T-cell (primary cell): ENCODE results near the gene POFUT2. TPM values are rescaled to one million over a fixed set of nuclear protein-coding genes. Genes with fewer than 3 reads are reported as not detected.
"Not testable (repeated sequence)": the region's sequence is repeated elsewhere in the genome, so short reads cannot be mapped to it uniquely, and the experiment has no call there.

ENCODE experiments used
- ATAC-seq, 4 experiments: fragments of 200-7000 bp in 3 of 4; fragments of 150-1000 bp in 1 of 4; cut with Tn5 transposase; replicated peaks in 1 of 4; 1 replicate in 3 of 4; 2 replicates in 1 of 4; pipeline ENCODE4 v1.10.0; 2021; ENCODE audit warnings: moderate library complexity in 3 of 4, mild to moderate bottlenecking in 2 of 4, moderate number of reproducible peaks in 1 of 4
- CTCF ChIA-PET, 2 donors: fragments of 300-600 bp; sonication (Branson Sonifier 250); formaldehyde crosslinking; loops; one replicate each; lab custom pipeline; 2022; ENCODE audit warnings: antibody characterized with exemption in 2 of 2; lab: Charles Lee
- POLR2A ChIA-PET, 2 donors: fragments of 300-600 bp; sonication (Branson Sonifier 250); formaldehyde crosslinking; loops; one replicate each; lab custom pipeline; 2022; ENCODE audit warnings: antibody characterized with exemption in 2 of 2; lab: Charles Lee
- DNase-seq, 35 experiments: peaks; one replicate each; pipeline versions ENCODE4 v3.0.0 to v3.0.0-alpha.2; 2013 to 2023
- H3K27ac ChIP-seq: one replicate; pipeline ENCODE4 v1.5.1; 2013; ENCODE audit warnings: low read length
- H3K27me3 ChIP-seq, 2 experiments: replicated peaks in 1 of 2; 1 replicate in 1 of 2; 2 replicates in 1 of 2; pipeline versions ENCODE4 v1.6.1 to v1.7.0; 2013; ENCODE audit warnings: low read length in 1 of 2, mixed read lengths in 1 of 2; ENCODE audit not compliant: control insufficient read depth in 2 of 2, insufficient read depth in 2 of 2; ENCODE audit errors: extremely low read depth in 1 of 2
- H3K36me3 ChIP-seq, 2 donors: 1 replicate in 1 of 2; 2 replicates in 1 of 2; pipeline versions ENCODE4 v1.6.1 to v1.7.0; 2013; ENCODE audit warnings: low read length in 1 of 2; ENCODE audit not compliant: control insufficient read depth in 2 of 2, insufficient read depth in 1 of 2; ENCODE audit errors: extremely low read depth in 1 of 2
- H3K4me1 ChIP-seq, 2 experiments: 1 replicate in 1 of 2; 2 replicates in 1 of 2; pipeline versions ENCODE4 v1.6.1 to v1.7.0; 2013; ENCODE audit warnings: low read length in 2 of 2, mixed read lengths in 1 of 2; ENCODE audit not compliant: insufficient read depth in 2 of 2, control insufficient read depth in 1 of 2; ENCODE audit errors: extremely low read depth in 1 of 2
- H3K4me3 ChIP-seq, 2 donors: 1 replicate in 1 of 2; 2 replicates in 1 of 2; pipeline versions ENCODE4 v1.5.1 to v1.7.0; 2013; ENCODE audit warnings: mild to moderate bottlenecking in 2 of 2, low read length in 1 of 2, moderate library complexity in 1 of 2; ENCODE audit not compliant: control insufficient read depth in 1 of 2; ENCODE audit errors: extremely low read depth in 1 of 2
- H3K9me3 ChIP-seq: 2 replicates; pipeline ENCODE4 v1.7.0; 2013
- H3K27ac Mint-ChIP-seq, 2 donors: one replicate each; pipeline ENCODE4 v1.8.0; 2020 to 2021; ENCODE audit warnings: mild to moderate bottlenecking in 2 of 2, mixed read lengths in 2 of 2
- H3K27me3 Mint-ChIP-seq, 2 donors: one replicate each; pipeline ENCODE4 v1.8.0; 2021 to 2022; ENCODE audit warnings: mixed read lengths in 2 of 2
- H3K36me3 Mint-ChIP-seq: one replicate; pipeline ENCODE4 v1.8.0; 2021; ENCODE audit warnings: mixed read lengths
- H3K4me1 Mint-ChIP-seq, 3 donors: one replicate each; pipeline ENCODE4 v1.8.0; 2020 to 2022; ENCODE audit warnings: mixed read lengths in 3 of 3, mild to moderate bottlenecking in 1 of 3
- H3K4me3 Mint-ChIP-seq, 3 donors: one replicate each; pipeline ENCODE4 v1.8.0; 2020 to 2022; ENCODE audit warnings: mild to moderate bottlenecking in 3 of 3, mixed read lengths in 3 of 3, moderate library complexity in 3 of 3
- H3K9me3 Mint-ChIP-seq, 3 donors: one replicate each; pipeline ENCODE4 v1.8.0; 2020 to 2022; ENCODE audit warnings: mixed read lengths in 3 of 3
- WGBS: methylation state at CpG from one replicate; pipeline ENCODE4 v1.1.5; 2013; ENCODE audit warnings: missing lambda C conversion rate; ENCODE audit not compliant: insufficient coverage; 5-methylcytosine and 5-hydroxymethylcytosine counted together
- total RNA-seq, 35 experiments: library from RNA in 6 of 35; stranded (reverse) in 6 of 35; fragments of 120-200 nt in 1 of 35; gene quantifications; one replicate each; pipeline versions ENCODE4 v1.2.1 to v1.2.4 and lab custom pipeline; 2013 to 2026

Gene POFUT2
- total RNA-seq, 5 donors from 2014 or later (not counting 1 experiment from before 2014, with no cell fraction given), result 43.0 to 51.3 (median 44.6) TPM

DNA sequence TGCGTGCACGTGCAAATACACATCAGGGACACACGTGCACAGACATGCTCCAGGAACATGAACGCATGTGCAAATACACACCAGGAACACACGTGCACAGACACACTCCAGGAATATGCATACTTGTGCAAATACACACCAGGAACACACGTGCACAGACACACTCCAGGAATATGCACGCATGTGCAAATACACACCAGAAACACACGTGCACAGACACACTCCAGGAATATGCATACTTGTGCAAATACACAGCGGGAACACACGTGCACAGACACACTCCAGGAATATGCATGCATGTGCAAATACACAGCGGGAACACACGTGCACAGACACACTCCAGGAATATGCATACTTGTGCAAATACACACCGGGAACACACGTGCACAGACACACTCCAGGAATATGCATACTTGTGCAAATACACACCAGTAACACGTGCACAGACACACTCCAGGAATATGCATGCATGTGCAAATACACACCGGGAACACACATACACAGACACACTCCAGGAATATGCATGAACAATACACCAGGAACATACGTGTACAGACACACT is 20.0 kb upstream of the POFUT2 start:
- H3K36me3 ChIP-seq, H3K4me3 ChIP-seq, H3K4me3 Mint-ChIP-seq, ATAC-seq, H3K27ac Mint-ChIP-seq, DNase-seq, POLR2A ChIA-PET, H3K9me3 Mint-ChIP-seq, H3K36me3 Mint-ChIP-seq, H3K27ac ChIP-seq, H3K27me3 Mint-ChIP-seq, H3K9me3 ChIP-seq: not testable (repeated sequence)
- Histone ChIP-seq H3K4me1 (peaks cover 0 to 42% of the 10 kb centered on the region in 2 experiments), H3K27me3 (peaks cover 0 to 47% of the 10 kb centered on the region in 2 experiments)
- WGBS, result 91% methylated on average over 17 of the region's 17 CpGs
- CTCF ChIA-PET, result interaction anchor here (0.5 to 0.6 kb wide), 2 partner anchors 53 to 456 kb away, joined by 4 to 6 read pairs; no protein-coding TSS in a partner anchor
- peaks cover 15 to 49% (median 21%) of the 10 kb centered on the region in 3 donors for H3K4me1 Mint-ChIP-seq

- no peak overlapping the region for H3K27ac ChIP-seq
- no peaks in the 10 kb centered on the region for H3K9me3 ChIP-seq
- Mint-ChIP-seq H3K27me3 (peaks cover 0 to 5% of the 10 kb centered on the region in 2 donors), H3K9me3 (no peaks in the 10 kb centered on the region), H3K36me3 (no peaks in the 10 kb centered on the region), H3K4me3 (no peak overlapping the region), H3K27ac (no peak overlapping the region), H3K4me1 (peaks cover 15 to 55% (median 22%) of the 10 kb centered on the region in 3 donors)
- ATAC-seq (no peak), DNase-seq (no peak)
- ChIA-PET POLR2A (no interaction called here), CTCF (interaction anchor here in 1 of 2 donors (0.6 kb wide), 1 partner anchor 457 kb away, joined by 4 read pairs; no protein-coding TSS in a partner anchor)
- WGBS, result 90% methylated on average over 27 of the region's 33 CpGs
- peaks cover 0 to 47% of the 10 kb centered on the region in 2 experiments for H3K27me3 ChIP-seq
- peaks cover 0 to 49% of the 10 kb centered on the region in 2 experiments for H3K4me1 ChIP-seq
- H3K36me3 ChIP-seq, result no peaks in the 10 kb centered on the region
- H3K4me3 ChIP-seq, result no peak overlapping the region
Measured at GRCh38 chr21:45306832-45307571, 19.3 kb upstream of the POFUT2 start.

DNA sequence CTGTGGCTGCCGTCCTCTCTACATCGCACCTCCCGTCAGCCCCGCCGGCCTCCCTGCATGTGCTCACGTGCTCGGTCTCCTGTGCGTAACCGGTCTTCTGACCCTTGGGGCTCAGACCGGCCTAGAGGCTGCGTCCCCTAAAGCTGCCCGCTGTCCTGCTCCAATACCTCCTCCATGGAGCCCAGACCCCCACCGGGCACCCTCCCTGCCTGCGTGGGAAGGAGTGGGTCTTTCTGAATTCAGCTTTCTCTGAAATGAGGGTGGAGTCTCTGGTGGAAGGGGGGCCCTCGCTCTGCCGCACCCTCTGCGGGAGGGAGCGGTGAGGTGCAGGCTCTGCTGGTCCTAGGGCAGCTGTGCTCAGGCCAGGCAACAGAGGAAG is 18.7 kb upstream of the POFUT2 start:
- Mint-ChIP-seq H3K4me3 (no peak overlapping the region), H3K27me3 (peaks cover 0 to 3% of the 10 kb centered on the region in 2 donors), H3K9me3 (no peaks in the 10 kb centered on the region), H3K27ac (peak overlapping the region in 1 of 2 donors; percentile 27), H3K4me1 (peaks cover 15 to 58% (median 24%) of the 10 kb centered on the region in 3 donors), H3K36me3 (no peaks in the 10 kb centered on the region)
- H3K36me3 ChIP-seq, result no peaks in the 10 kb centered on the region
- no peak for DNase-seq
- no peak overlapping the region for H3K4me3 ChIP-seq
- 96% methylated on average over 14 of the region's 18 CpGs for WGBS
- no peaks in the 10 kb centered on the region for H3K9me3 ChIP-seq
- peaks cover 0 to 54% of the 10 kb centered on the region in 2 experiments for H3K4me1 ChIP-seq
- POLR2A ChIA-PET, result no interaction called here
- H3K27me3 ChIP-seq, result peaks cover 0 to 47% of the 10 kb centered on the region in 2 experiments
- ATAC-seq, result no peak
- CTCF ChIA-PET, result no interaction called here
- H3K27ac ChIP-seq, result no peak overlapping the region

- ChIA-PET POLR2A (no interaction called here), CTCF (interaction anchor here in 1 of 2 donors (0.6 kb wide), 1 partner anchor 580 kb away, joined by 4 read pairs; no protein-coding TSS in a partner anchor)
- no peaks in the 10 kb centered on the region for H3K36me3 ChIP-seq
- no peak overlapping the region for H3K4me3 ChIP-seq
- ATAC-seq (no peak), DNase-seq (no peak)
- H3K27me3 ChIP-seq, result peaks cover 0 to 47% of the 10 kb centered on the region in 2 experiments
- Mint-ChIP-seq H3K4me3 (no peak overlapping the region), H3K36me3 (no peaks in the 10 kb centered on the region), H3K27ac (peak overlapping the region; percentile 76 to 93), H3K27me3 (peaks cover 0 to 3% of the 10 kb centered on the region in 2 donors), H3K4me1 (peaks cover 15 to 62% (median 24%) of the 10 kb centered on the region in 3 donors), H3K9me3 (no peaks in the 10 kb centered on the region)
- H3K9me3 ChIP-seq, result no peaks in the 10 kb centered on the region
- H3K4me1 ChIP-seq, result peaks cover 0 to 60% of the 10 kb centered on the region in 2 experiments
- 73% methylated on average over 3 of the region's 9 CpGs for WGBS
- H3K27ac ChIP-seq, result no peak overlapping the region
Measured at GRCh38 chr21:45305836-45306235, 18.1 kb upstream of the POFUT2 start.

DNA sequence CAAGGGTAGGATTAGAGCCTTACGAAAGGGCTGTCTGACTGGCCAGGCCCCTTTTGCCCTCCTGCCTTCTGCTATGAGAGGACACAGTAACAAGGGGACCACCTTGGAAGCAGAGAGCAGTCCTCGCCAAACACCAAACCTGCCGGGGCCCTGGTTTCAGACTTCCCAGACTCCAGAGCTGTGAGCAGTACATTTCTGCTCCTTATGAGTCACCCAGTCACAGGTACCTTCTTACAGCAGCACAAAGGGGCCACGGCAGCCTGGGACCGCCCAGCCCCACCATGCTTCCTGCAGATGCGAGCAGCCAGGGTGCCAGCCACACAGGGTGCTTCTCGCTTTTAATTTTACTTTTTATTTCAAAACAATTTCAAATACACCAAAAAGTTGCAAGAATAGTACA is 17.2 kb upstream of the POFUT2 start:
- Histone ChIP-seq H3K4me1 (peaks cover 0 to 66% of the 10 kb centered on the region in 2 experiments), H3K36me3 (no peaks in the 10 kb centered on the region), H3K27me3 (peaks cover 0 to 40% of the 10 kb centered on the region in 2 experiments), H3K27ac (peak overlapping the region; percentile 49), H3K4me3 (no peak overlapping the region), H3K9me3 (no peaks in the 10 kb centered on the region)
- H3K4me1 Mint-ChIP-seq, result peaks cover 15 to 61% (median 24%) of the 10 kb centered on the region in 3 donors
- ATAC-seq, result peak in 3 of 4 experiments; percentile 42 to 61 (median 48)
- POLR2A ChIA-PET, result no interaction called here
- DNase-seq, result peak in 15 of 35 experiments; percentile 20 to 66 (median 41)
- H3K9me3 Mint-ChIP-seq, result no peaks in the 10 kb centered on the region
- peaks cover 0 to 3% of the 10 kb centered on the region in 2 donors for H3K27me3 Mint-ChIP-seq
- CTCF ChIA-PET, result no interaction called here
- no peaks in the 10 kb centered on the region for H3K36me3 Mint-ChIP-seq
- peak overlapping the region in 1 of 3 donors; percentile 52 for H3K4me3 Mint-ChIP-seq
- WGBS, result 52% methylated on average over 5 of the region's 7 CpGs
- H3K27ac Mint-ChIP-seq, result peak overlapping the region; percentile 87 to 93

GRCh38 chr21:45304476-45304830 is 16.8 kb upstream of the POFUT2 start:
- ATAC-seq (no peak), DNase-seq (no peak)
- peak overlapping the region; percentile 49 for H3K27ac ChIP-seq
- H3K4me3 Mint-ChIP-seq, result peak overlapping the region in 1 of 3 donors; percentile 52
- no peak overlapping the region for H3K4me3 ChIP-seq
- peak overlapping the region; percentile 87 to 93 for H3K27ac Mint-ChIP-seq
- POLR2A ChIA-PET, result no interaction called here
- CTCF ChIA-PET, result no interaction called here
- H3K27me3 Mint-ChIP-seq, result peaks cover 0 to 3% of the 10 kb centered on the region in 2 donors
- H3K27me3 ChIP-seq, result peaks cover 0 to 35% of the 10 kb centered on the region in 2 experiments
- peaks cover 15 to 61% (median 23%) of the 10 kb centered on the region in 3 donors for H3K4me1 Mint-ChIP-seq
- H3K36me3 Mint-ChIP-seq, result no peaks in the 10 kb centered on the region
- H3K4me1 ChIP-seq, result peaks cover 0 to 66% of the 10 kb centered on the region in 2 experiments
- 60% methylated on average over 1 of the region's 6 CpGs for WGBS
- no peaks in the 10 kb centered on the region for H3K36me3 ChIP-seq
- no peaks in the 10 kb centered on the region for H3K9me3 ChIP-seq
- no peaks in the 10 kb centered on the region for H3K9me3 Mint-ChIP-seq
